ENCODE results near the gene S1PR5. TPM values are rescaled to one million over a fixed set of nuclear protein-coding genes. Genes with fewer than 3 reads are reported as not detected.

S1PR5 gene
- total and polyA plus RNA-seq, 2 of the 8 experiments (the other 6 are each of a cell fraction or from before 2014, with no cell fraction given) = 2.4 to 8.6 TPM

- H2BK15ac ChIP-seq (ENCODE audit: low read length) = no peak overlapping the region
- no peak for DNase-seq (ENCODE audit: low read depth in 1 of 2, low spot score in 2 of 2)
- H4K91ac ChIP-seq (replicated peaks; ENCODE audit: insufficient read length, low read length) = no peak overlapping the region
- no peaks in the 10 kb centered on the region; a peak in 1 of 7 replicates for H3K27me3 ChIP-seq (replicated peaks in 1 of 4; ENCODE audit: control insufficient read depth in 3 of 4, extremely low read depth in 1 of 4, insufficient read depth in 3 of 4, low read length in 3 of 4)
- WGBS, 2 experiments (ENCODE audit: extremely low coverage in 1 of 2, insufficient coverage in 1 of 2, insufficient read length in 1 of 2, insufficient replicate concordance in 2 of 2, low coverage in 1 of 2, low lambda C conversion rate in 2 of 2, missing lambda C conversion rate in 1 of 2) = 92% methylated on average over 7 of the region's 7 CpGs; no CpG with 5 or more reads in 1 of the 2 experiments
- H4K20me1 ChIP-seq (replicated peaks in 1 of 2; ENCODE audit: control insufficient read depth in 1 of 2, insufficient read depth in 2 of 2, low read length in 2 of 2) = no peaks in the 10 kb centered on the region
- H3K9ac ChIP-seq (replicated peaks in 1 of 4; ENCODE audit: extremely low read depth in 1 of 4, low read depth in 3 of 4, low read length in 3 of 4) = no peak overlapping the region
- H2BK5ac ChIP-seq (ENCODE audit: low read depth, low read length) = no peak overlapping the region
- no peaks in the 10 kb centered on the region for H3K4me1 ChIP-seq (replicated peaks in 1 of 4; ENCODE audit: control insufficient read depth in 3 of 4, insufficient read depth in 4 of 4, low read length in 3 of 4)
- no peak overlapping the region for H4K5ac ChIP-seq (ENCODE audit: insufficient read length, low read depth, low read length)
- no peak overlapping the region for H2AFZ ChIP-seq (ENCODE audit: low read length)
- no peak overlapping the region for H3K14ac ChIP-seq (ENCODE audit: insufficient read length)
- H3K4me2 ChIP-seq (ENCODE audit: insufficient read depth in 1 of 2, low read depth in 2 of 2, low read length in 2 of 2) = no peak overlapping the region
- H3K23ac ChIP-seq (ENCODE audit: insufficient read length) = no peak overlapping the region
- H2BK12ac ChIP-seq (ENCODE audit: low read depth, low read length) = no peak overlapping the region
- H2AK5ac ChIP-seq (ENCODE audit: low read depth, low read length) = no peak overlapping the region
- no peaks in the 10 kb centered on the region for H3K23me2 ChIP-seq (ENCODE audit: low read depth, low read length)
- no peaks in the 10 kb centered on the region for H3K79me1 ChIP-seq (ENCODE audit: low read depth, low read length)
- no peak for TF ChIP-seq KDM5A (IDR thresholded peaks at IDR 0.05; ENCODE audit: low read length)
- TF ChIP-seq ASH2L (IDR thresholded peaks at IDR 0.05; ENCODE audit: low read length) = no peak
- no peak for TF ChIP-seq HDAC2 (IDR thresholded peaks at IDR 0.05; ENCODE audit: borderline replicate concordance in 1 of 2, low read depth in 2 of 2, low read length in 2 of 2)
- no peak for TF ChIP-seq RFX5 (IDR thresholded peaks at IDR 0.05; ENCODE audit: borderline replicate concordance, low read depth, low read length)
- no peak for TF ChIP-seq ZNF274 (IDR thresholded peaks at IDR 0.05; ENCODE audit: borderline replicate concordance, extremely low read depth, low read length)
- TF ChIP-seq KDM4A (IDR thresholded peaks at IDR 0.05; ENCODE audit: low read depth, low read length, severe bottlenecking) = no peak
- TF ChIP-seq NRF1 (IDR thresholded peaks at IDR 0.05; ENCODE audit: low read depth, low read length) = no peak
- TF ChIP-seq POLR2A (IDR thresholded peaks at IDR 0.05; ENCODE audit: control extremely low read depth in 1 of 2, low read depth in 2 of 2, low read length in 2 of 2) = no peak
- POLR2A ChIA-PET (ENCODE audit: partially characterized antibody) = no interaction called here
- no peak overlapping the region for H4K8ac ChIP-seq (ENCODE audit: extremely low read depth, insufficient read depth, low read length)
- no peak overlapping the region for H3K4me3 ChIP-seq (ENCODE audit: extremely low read depth in 1 of 4, insufficient read depth in 2 of 4, low read depth in 3 of 4, low read length in 4 of 4)
- no peaks in the 10 kb centered on the region for H3K36me3 ChIP-seq (ENCODE audit: control insufficient read depth in 2 of 4, insufficient read depth in 4 of 4, low read length in 3 of 4)
- H2BK120ac ChIP-seq (replicated peaks; ENCODE audit: low read depth, low read length) = no peak overlapping the region
- no peak overlapping the region for H3K56ac ChIP-seq (replicated peaks; ENCODE audit: insufficient read length, low read depth, low read length)
- no peak for FAIRE-seq
- H3K79me2 ChIP-seq (ENCODE audit: control insufficient read depth in 1 of 2, insufficient read depth in 2 of 2, low read length in 2 of 2) = no peaks in the 10 kb centered on the region
- no peak overlapping the region for H3K4ac ChIP-seq (replicated peaks; ENCODE audit: insufficient read length, low read depth, low read length)
- H3K27ac ChIP-seq (ENCODE audit: low read depth, low read length) = no peak overlapping the region
- CTCF ChIA-PET (ENCODE audit: partially characterized antibody) = interaction anchor here (0.5 to 1.3 kb wide), 5 partner anchors 11 to 416 kb away, joined by 3 to 5 read pairs (median 4); no protein-coding TSS in a partner anchor
- H3K9me3 ChIP-seq (ENCODE audit: insufficient read depth in 2 of 2, low read depth in 1 of 2, low read length in 1 of 2) = no peaks in the 10 kb centered on the region
- no peak overlapping the region for H3K18ac ChIP-seq (ENCODE audit: extremely low read depth, low read length)
- H2BK20ac ChIP-seq (ENCODE audit: low read length) = no peak overlapping the region
These were observed 8.4 kb upstream of the S1PR5 start for GRCh38 chr19:10525636-10526035.

All from H1 (cell line).